Measurements from ENCODE around the gene CHL1.

The CHL1 gene

GRCh38 chr3:247916-248315 is 51.4 kb downstream of the CHL1 start:
- DNase-seq (ENCODE audit: extremely low read depth, low read depth), result no peak
- no peak for TF ChIP-seq CTCF (IDR thresholded peaks at IDR 0.05; ENCODE audit: low read depth, low read length)

GRCh38 chr3:248864-249520 is 52.4 kb downstream of the CHL1 start:
- DNase-seq (ENCODE audit: extremely low read depth, low read depth), result no peak
- TF ChIP-seq CTCF (IDR thresholded peaks at IDR 0.05; ENCODE audit: low read depth, low read length), result no peak

- TF ChIP-seq CTCF (IDR thresholded peaks at IDR 0.05; ENCODE audit: low read depth, low read length), result no peak
- no peak for DNase-seq (ENCODE audit: extremely low read depth, low read depth)
Observed at GRCh38 chr3:249587-250262, 53.2 kb downstream of the CHL1 start.

GRCh38 chr3:256501-256900 is 59.9 kb downstream of the CHL1 start:
- no peak for TF ChIP-seq CTCF (IDR thresholded peaks at IDR 0.05; ENCODE audit: low read depth, low read length)
- DNase-seq (ENCODE audit: extremely low read depth, low read depth), result no peak

GRCh38 chr3:257826-258225 is 61.3 kb downstream of the CHL1 start:
- TF ChIP-seq CTCF (IDR thresholded peaks at IDR 0.05; ENCODE audit: low read depth, low read length), result no peak
- no peak for DNase-seq (ENCODE audit: extremely low read depth, low read depth)

GRCh38 chr3:260898-261297 is 64.3 kb downstream of the CHL1 start:
- DNase-seq (ENCODE audit: extremely low read depth, low read depth), result no peak
- no peak for TF ChIP-seq CTCF (IDR thresholded peaks at IDR 0.05; ENCODE audit: low read depth, low read length)

- no peak for TF ChIP-seq CTCF (IDR thresholded peaks at IDR 0.05; ENCODE audit: low read depth, low read length)
- DNase-seq (ENCODE audit: extremely low read depth, low read depth), result no peak
Observed at GRCh38 chr3:263393-263792, 66.8 kb downstream of the CHL1 start.

All from AG09319 (cell line).